H9 (cell line): ENCODE results near the gene BIRC7. TPM values are rescaled to one million over a fixed set of nuclear protein-coding genes. Genes with fewer than 3 reads are reported as not detected.

Source experiments
- DNase-seq: peaks from one replicate; pipeline ENCODE4 v3.0.0-alpha.2; 2017
- H2AFZ ChIP-seq: one replicate; pipeline ENCODE4 v1.6.1; 2013; ENCODE audit warnings: mild to moderate bottlenecking, low read length, control low read depth, moderate library complexity
- H2AK5ac ChIP-seq: 2 replicates; pipeline ENCODE4 v1.6.1; 2013; ENCODE audit warnings: low read length, control low read depth, mixed read lengths; ENCODE audit not compliant: insufficient read length
- H2BK120ac ChIP-seq: one replicate; pipeline ENCODE4 v1.6.1; 2013; ENCODE audit warnings: low read depth, mild to moderate bottlenecking, low read length, control low read depth, inconsistent platforms; ENCODE audit not compliant: poor library complexity, severe bottlenecking
- H2BK12ac ChIP-seq: 2 replicates; pipeline ENCODE4 v1.6.1; 2013; ENCODE audit warnings: low read length, control low read depth, mixed read lengths, low read depth; ENCODE audit not compliant: insufficient read length
- H2BK15ac ChIP-seq: 2 replicates; pipeline ENCODE4 v1.6.1; 2013; ENCODE audit warnings: low read depth, low read length, control low read depth
- H2BK20ac ChIP-seq: one replicate; pipeline ENCODE4 v1.6.1; 2013; ENCODE audit warnings: low read depth, mild to moderate bottlenecking, low read length, control low read depth, inconsistent platforms; ENCODE audit not compliant: poor library complexity, severe bottlenecking
- H2BK5ac ChIP-seq: 2 replicates; pipeline ENCODE4 v1.6.1; 2013; ENCODE audit warnings: low read length, control low read depth, mixed read lengths; ENCODE audit not compliant: insufficient read length
- H3K14ac ChIP-seq: 2 replicates; pipeline ENCODE4 v1.6.1; 2013; ENCODE audit warnings: low read length, control low read depth; ENCODE audit not compliant: insufficient read depth
- H3K18ac ChIP-seq: 2 replicates; pipeline ENCODE4 v1.6.1; 2013; ENCODE audit warnings: low read depth, mild to moderate bottlenecking, mixed read lengths, low read length, control low read depth; ENCODE audit not compliant: insufficient read length
- H3K23ac ChIP-seq: 2 replicates; pipeline ENCODE4 v1.6.1; 2013; ENCODE audit warnings: low read length, control low read depth, mixed read lengths, low read depth; ENCODE audit not compliant: insufficient read length
- H3K23me2 ChIP-seq: 2 replicates; pipeline ENCODE4 v1.6.1; 2013; ENCODE audit warnings: low read depth, mild to moderate bottlenecking, mixed read lengths, low read length, control low read depth; ENCODE audit not compliant: insufficient read length, poor library complexity, severe bottlenecking
- H3K27ac ChIP-seq: 2 replicates; pipeline ENCODE4 v1.5.1; 2013; ENCODE audit warnings: low read length, control low read depth, mixed read lengths, low read depth; ENCODE audit not compliant: insufficient read length
- H3K27me3 ChIP-seq: 2 replicates; pipeline ENCODE4 v1.6.1; 2013; ENCODE audit warnings: low read length, control low read depth, inconsistent platforms; ENCODE audit not compliant: insufficient read depth
- H3K4ac ChIP-seq: 2 replicates; pipeline ENCODE4 v1.6.1; 2013; ENCODE audit warnings: low read depth, mild to moderate bottlenecking, control low read depth, inconsistent platforms, low read length, moderate library complexity
- H3K4me1 ChIP-seq: 2 replicates; pipeline ENCODE4 v1.6.1; 2013; ENCODE audit warnings: low read length, control low read depth, inconsistent platforms; ENCODE audit not compliant: insufficient read depth
- H3K4me2 ChIP-seq: 2 replicates; pipeline ENCODE4 v1.6.1; 2013; ENCODE audit warnings: low read length, control low read depth, mixed read lengths; ENCODE audit not compliant: insufficient read length, insufficient read depth
- H3K56ac ChIP-seq: 2 replicates; pipeline ENCODE4 v1.6.1; 2013; ENCODE audit warnings: low read depth, mild to moderate bottlenecking, mixed read lengths, low read length, control low read depth; ENCODE audit not compliant: insufficient read length
- H3K79me1 ChIP-seq: 2 replicates; pipeline ENCODE4 v1.6.1; 2013; ENCODE audit warnings: low read depth, mild to moderate bottlenecking, moderate library complexity, low read length, control low read depth, inconsistent platforms; ENCODE audit not compliant: insufficient read depth, poor library complexity, severe bottlenecking
- H3K79me2 ChIP-seq: 2 replicates; pipeline ENCODE4 v1.6.1; 2013; ENCODE audit warnings: low read length, control low read depth, inconsistent platforms; ENCODE audit not compliant: insufficient read depth
- H3K9ac ChIP-seq: 2 replicates; pipeline ENCODE4 v1.6.1; 2013; ENCODE audit warnings: low read length, control low read depth, mixed read lengths; ENCODE audit not compliant: insufficient read length; ENCODE audit errors: extremely low read depth
- H3K9me3 ChIP-seq: one replicate; pipeline ENCODE4 v1.6.1; 2013; ENCODE audit warnings: low read depth, low read length, inconsistent platforms; ENCODE audit not compliant: control insufficient read depth
- H3T11ph ChIP-seq: one replicate; pipeline ENCODE4 v1.6.1; 2013; ENCODE audit warnings: mild to moderate bottlenecking, low read length, control low read depth, inconsistent platforms
- H4K20me1 ChIP-seq: one replicate; pipeline ENCODE4 v1.6.1; 2013; ENCODE audit not compliant: control insufficient read depth, insufficient read length, insufficient read depth
- H4K5ac ChIP-seq: 2 replicates; pipeline ENCODE4 v1.6.1; 2013; ENCODE audit warnings: low read depth, mild to moderate bottlenecking, mixed read lengths, low read length, control low read depth; ENCODE audit not compliant: insufficient read length
- H4K8ac ChIP-seq: replicated peaks from 2 replicates; pipeline ENCODE4 v1.6.1; 2013; ENCODE audit warnings: low read length, control low read depth, mixed read lengths, low read depth; ENCODE audit not compliant: insufficient read length
- H4K91ac ChIP-seq: 2 replicates; pipeline ENCODE4 v1.6.1; 2013; ENCODE audit warnings: low read depth, mild to moderate bottlenecking, moderate library complexity, mixed read lengths, low read length, control low read depth; ENCODE audit not compliant: insufficient read length
- H3K27ac Mint-ChIP-seq, 3 experiments: 2 replicates in 2 of 3; 3 replicates in 1 of 3; pipeline ENCODE4 v1.8.0; 2020 to 2021; ENCODE audit warnings: mixed read lengths in 3 of 3, mild to moderate bottlenecking in 1 of 3, moderate library complexity in 1 of 3
- H3K27me3 Mint-ChIP-seq: 2 replicates; pipeline ENCODE4 v1.8.0; 2021; ENCODE audit warnings: low read depth, mild to moderate bottlenecking, moderate library complexity, mixed read lengths
- H3K36me3 Mint-ChIP-seq, 3 experiments: 2 replicates in 2 of 3; 3 replicates in 1 of 3; pipeline ENCODE4 v1.8.0; 2020 to 2021; ENCODE audit warnings: low read depth in 3 of 3, mixed read lengths in 3 of 3; ENCODE audit not compliant: insufficient read depth in 1 of 3
- H3K4me1 Mint-ChIP-seq, 2 experiments: 2 replicates each; pipeline ENCODE4 v1.8.0; 2020; ENCODE audit warnings: mixed read lengths in 2 of 2
- H3K4me3 Mint-ChIP-seq, 2 experiments: 2 replicates in 1 of 2; 3 replicates in 1 of 2; pipeline ENCODE4 v1.8.0; 2020 to 2021; ENCODE audit warnings: mild to moderate bottlenecking in 2 of 2, mixed read lengths in 2 of 2, moderate library complexity in 1 of 2
- H3K9me3 Mint-ChIP-seq, 2 experiments: 2 replicates in 1 of 2; 3 replicates in 1 of 2; pipeline ENCODE4 v1.8.0; 2020; ENCODE audit warnings: mild to moderate bottlenecking in 2 of 2, mixed read lengths in 2 of 2, moderate library complexity in 1 of 2
- CTCF ChIP-seq: fragments of 200-600 bp; sonication (generic); conservative IDR thresholded peaks from 3 replicates; pipeline ENCODE4 v1.8.0; 2021; ENCODE audit warnings: antibody characterized with exemption, mild to moderate bottlenecking
- WGBS: extraction: QIAGEN DNeasy Blood & Tissue Kit; methylation state at CpG from one replicate; pipeline ENCODE4 v1.1.7; 2013; ENCODE audit warnings: missing lambda C conversion rate, low lambda C conversion rate, mixed read lengths; ENCODE audit not compliant: insufficient read length; ENCODE audit errors: extremely low coverage; 5-methylcytosine and 5-hydroxymethylcytosine counted together
- total RNA-seq: library from RNA; stranded (reverse); gene quantifications from 2 replicates; pipeline ENCODE4 v1.2.1, GENCODE V29; 2021

Gene BIRC7
- total RNA-seq, 1 experiment from 2014 or later: not detected

DNA sequence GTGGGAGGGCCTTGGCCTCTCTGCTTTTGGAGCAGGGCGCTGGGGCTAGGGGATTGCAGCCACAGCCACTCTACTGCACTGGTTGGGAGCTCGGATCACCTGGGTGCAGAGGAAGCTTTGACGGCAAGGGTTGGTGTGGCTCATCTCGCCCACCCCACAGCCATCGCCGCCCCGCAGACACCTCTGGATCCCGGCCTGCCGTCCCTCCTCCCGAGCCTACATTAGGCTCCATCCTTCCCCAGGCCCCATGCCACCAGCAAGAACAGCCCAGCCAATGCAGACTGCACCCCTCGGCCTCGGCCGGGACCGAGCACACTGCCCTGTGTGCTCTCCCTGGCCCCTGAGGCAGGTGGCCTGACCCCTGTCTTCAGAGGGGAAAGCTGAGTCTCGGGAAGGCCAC lies 24.8 kb downstream of the BIRC7 start:
- Histone ChIP-seq H3K27ac (no peak overlapping the region), H4K91ac (no peak overlapping the region), H3T11ph (no peak overlapping the region), H3K14ac (no peak overlapping the region; the same call in 1 of the 2 replicates), H2BK5ac (no peak overlapping the region), H4K8ac (no peak overlapping the region), H3K23ac (no peak overlapping the region), H3K27me3 (no peaks in the 10 kb centered on the region; the same call in 1 of the 2 replicates), H2AK5ac (no peak overlapping the region), H4K5ac (no peak overlapping the region), H2BK120ac (no peak overlapping the region), H3K4me2 (no peak overlapping the region), H2BK20ac (no peak overlapping the region), H3K18ac (no peak overlapping the region), H3K79me2 (no peaks in the 10 kb centered on the region), H3K9me3 (no peaks in the 10 kb centered on the region), H2BK12ac (no peak overlapping the region), H3K79me1 (no peaks in the 10 kb centered on the region), H4K20me1 (no peaks in the 10 kb centered on the region), H3K4me1 (no peaks in the 10 kb centered on the region; the same call in 1 of the 2 replicates), H2AFZ (no peak overlapping the region), H3K9ac (no peak overlapping the region), H3K23me2 (no peaks in the 10 kb centered on the region), H3K4ac (no peak overlapping the region), H2BK15ac (no peak overlapping the region), H3K56ac (no peak overlapping the region)
- Mint-ChIP-seq H3K4me3 (no peak overlapping the region), H3K27me3 (peaks cover 29% of the 10 kb centered on the region), H3K9me3 (no peaks in the 10 kb centered on the region; a peak in 1 of 5 replicates), H3K27ac (no peak overlapping the region), H3K36me3 (no peaks in the 10 kb centered on the region), H3K4me1 (peaks cover 13 to 27% of the 10 kb centered on the region in 2 experiments)
- WGBS: no CpG with 5 or more reads among the region's 15 CpGs
- no peak for DNase-seq
- TF ChIP-seq CTCF: no peak
